HG03175 (cell line): Measurements from ENCODE around the gene ACTA2.
"Not testable (repeated sequence)": the region's sequence is repeated elsewhere in the genome, so short reads cannot be mapped to it uniquely, and the experiment has no call there.

Experiments used
- ATAC-seq: cut with Tn5 transposase; IDR thresholded peaks from one replicate; pipeline ENCODE4 v1.9.1; 2021; ENCODE audit warnings: mild to moderate bottlenecking, moderate library complexity; ENCODE audit not compliant: unreplicated experiment

ACTA2 gene

DNA sequence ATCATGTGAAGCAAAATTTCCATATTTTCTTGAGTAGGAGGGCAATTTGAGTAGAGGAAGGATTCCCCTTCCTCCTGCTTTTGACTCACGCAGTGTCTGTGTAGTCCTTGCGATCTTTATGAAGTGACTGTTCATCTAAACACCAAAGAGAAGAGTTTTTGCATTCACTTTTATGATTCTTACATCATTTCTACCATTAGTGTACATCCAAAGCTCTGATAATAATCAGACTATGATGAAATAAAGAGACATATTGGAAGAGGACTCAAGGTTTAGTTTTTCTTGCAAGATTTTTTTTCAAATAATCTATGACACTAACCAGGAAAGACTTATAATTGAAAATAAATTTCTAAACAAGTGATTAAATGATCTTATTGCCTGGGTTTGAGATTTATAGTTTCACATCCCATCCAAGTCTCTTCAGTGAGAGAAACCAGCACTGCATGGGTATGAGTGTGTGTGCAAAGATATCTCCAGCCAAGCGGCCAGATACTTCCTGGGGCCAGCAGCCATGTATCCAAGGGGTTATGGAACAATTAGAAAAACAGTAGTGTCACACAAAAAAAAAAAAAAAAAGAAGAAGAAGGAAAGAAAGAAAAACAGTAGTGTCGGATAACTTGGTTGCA lies 2.0 kb upstream of the ACTA2 start:
- ATAC-seq, result no peak

DNA sequence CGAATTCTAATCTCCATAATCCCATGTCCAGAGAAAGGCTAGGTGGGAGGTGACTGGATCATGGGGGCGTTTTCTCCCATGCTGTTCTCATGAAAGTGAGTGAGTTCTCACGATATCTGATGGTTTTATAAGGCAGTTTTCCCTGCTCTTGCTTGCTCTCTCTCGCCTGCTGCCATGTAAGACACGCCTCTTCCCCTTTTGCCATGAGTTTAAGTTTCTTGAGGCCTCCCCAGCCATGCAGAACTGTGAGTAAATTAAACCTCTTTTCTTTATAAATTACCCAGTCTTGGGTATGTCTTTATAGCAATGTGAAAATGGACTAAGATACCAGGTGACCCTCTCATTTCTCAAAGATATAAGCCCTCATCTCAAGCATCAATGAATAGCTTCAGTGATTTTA lies 1.1 kb upstream of the ACTA2 start:
- ATAC-seq, result no peak

DNA sequence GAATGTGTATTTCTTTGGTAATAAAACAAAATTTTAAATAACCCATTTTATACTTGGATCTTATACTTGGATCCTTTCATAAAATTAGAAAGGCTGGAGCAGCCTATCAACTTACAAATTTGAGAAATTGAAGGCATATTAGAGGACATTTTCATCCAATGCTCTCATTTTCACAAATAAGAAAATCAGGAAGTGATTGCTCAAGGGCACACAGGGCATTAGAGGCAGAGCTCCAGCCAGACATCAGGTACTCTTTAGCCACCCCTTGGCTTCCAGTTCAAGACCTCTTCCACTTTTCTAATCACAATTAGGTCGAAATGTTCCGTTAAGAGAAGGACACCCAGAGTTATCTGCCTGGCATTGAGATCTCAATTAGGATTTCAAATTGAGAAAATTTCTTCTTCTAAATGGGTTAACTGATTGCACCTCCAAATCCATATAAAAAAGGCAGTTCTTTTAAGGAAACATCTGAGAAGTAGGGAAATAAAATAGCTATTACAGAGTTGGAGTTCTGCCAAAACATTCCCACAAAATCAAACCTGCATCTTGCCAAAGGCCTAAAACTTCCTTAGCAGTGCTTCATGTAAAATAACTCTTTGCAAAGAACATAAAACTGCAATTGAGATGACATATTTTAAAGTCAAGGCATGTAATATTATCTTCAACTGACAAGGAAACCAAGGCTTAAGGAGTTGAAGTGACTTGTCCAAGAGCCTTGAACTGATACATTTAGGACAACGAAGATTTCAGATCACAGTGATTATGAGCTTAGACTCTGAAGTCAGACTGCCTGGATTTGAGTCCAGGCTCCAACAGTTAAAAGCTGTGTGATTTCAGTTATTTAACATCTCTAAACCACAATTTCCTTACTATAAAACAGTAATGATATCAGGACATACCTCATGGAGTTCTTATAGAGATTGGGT lies 2.4 kb downstream of the ACTA2 start:
- no peak for ATAC-seq

DNA sequence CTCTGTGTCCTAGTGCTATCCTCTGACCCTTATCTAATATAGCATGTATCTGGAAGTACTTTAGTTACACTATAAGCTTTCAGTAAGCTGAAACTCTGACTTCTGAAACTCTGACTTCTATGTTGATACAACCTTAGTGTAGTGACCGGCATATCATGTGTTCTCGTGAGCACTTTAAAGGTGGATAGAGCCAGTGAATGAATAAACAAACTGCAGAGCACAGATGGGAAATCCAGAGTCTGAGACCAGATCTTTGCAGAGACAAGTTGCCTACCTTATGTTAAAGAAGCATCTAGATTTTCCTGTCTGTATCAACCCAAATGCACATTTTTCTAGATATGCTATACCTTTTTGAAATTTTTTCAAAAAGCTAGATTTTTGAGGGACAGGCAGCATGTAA lies 3.5 kb downstream of the ACTA2 start:
- no peak for ATAC-seq

DNA sequence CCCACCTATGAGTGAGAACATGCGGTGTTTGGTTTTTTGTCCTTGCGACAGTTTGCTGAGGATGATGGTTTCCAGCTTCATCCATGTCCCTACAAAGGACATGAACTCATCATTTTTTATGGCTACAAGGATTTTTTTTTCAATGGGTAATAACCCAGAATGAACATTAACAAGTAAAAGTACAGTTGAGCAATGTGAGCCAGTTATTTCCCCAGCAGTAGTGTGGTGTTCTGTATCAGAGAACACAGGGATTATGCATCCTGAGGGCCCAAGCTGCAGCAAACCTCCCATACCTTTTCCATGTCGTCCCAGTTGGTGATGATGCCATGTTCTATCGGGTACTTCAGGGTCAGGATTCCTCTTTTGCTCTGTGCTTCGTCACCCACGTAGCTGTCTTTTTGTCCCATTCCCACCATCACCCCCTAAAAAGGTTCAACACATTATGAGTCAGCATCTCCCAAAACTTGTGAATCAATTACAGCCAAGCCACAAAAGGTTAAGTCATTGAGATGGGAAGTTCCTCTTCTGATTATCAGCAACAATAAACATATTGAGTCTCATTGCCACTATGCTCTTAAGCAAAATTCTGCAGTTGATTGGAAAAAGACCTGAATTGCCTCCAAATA lies 5.5 kb downstream of the ACTA2 start:
- ATAC-seq, result no peak

DNA sequence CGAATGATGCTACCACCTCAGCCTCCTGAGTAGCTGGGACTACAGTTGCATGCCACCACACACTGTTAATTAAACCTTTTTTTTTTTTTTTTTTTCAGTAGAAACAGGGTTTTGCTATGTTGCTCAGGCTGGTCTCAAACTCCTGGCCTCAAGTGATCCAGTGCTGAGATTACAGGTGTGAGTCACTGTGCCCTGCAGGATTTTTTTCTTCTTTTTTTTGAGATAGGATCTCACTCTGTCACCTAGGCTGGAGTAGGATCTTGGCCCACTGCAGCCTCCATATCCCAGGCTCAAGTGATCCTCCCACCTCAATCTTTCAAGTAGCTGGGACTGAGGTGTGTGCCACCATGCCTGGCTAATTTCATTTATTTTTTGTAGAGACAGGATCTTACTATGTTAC lies 6.4 kb downstream of the ACTA2 start:
- ATAC-seq, result no peak

DNA sequence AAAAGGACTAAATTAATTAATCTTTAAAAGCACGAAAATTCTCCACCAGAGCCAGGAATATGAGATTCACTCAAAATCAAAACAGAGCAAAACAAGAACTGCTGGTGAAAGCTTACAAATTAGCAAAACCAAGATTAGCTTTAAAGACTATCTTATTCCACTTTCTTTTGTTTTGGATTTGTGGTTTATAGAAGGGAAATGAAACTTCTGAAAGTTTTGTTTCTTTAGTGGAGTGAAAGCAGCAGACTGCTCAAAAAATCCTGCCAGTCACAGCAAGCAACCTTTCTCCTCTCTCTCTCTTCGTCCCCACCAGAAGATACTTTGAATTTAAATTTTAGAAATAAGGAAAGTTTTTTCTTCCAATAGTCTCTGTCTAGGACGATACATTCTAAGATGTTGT lies 7.8 kb downstream of the ACTA2 start:
- ATAC-seq, result peak; percentile 47

DNA sequence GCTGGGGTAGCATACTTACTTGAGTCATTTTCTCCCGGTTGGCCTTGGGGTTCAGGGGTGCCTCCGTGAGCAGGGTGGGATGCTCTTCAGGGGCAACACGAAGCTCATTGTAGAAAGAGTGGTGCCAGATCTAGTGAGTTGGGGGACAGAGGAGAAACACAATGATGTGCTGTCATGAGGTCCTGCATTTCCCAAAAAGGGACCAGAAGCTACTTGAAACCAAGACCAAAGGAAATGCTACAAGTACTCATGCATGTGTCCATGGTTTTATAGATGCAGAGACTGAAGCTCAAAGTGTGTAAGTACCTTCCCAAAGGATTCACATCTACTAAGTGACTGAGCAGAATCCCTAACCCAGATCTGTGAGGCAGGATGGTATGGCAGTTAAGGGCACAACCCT lies 8.8 kb downstream of the ACTA2 start:
- ATAC-seq, result no peak

DNA sequence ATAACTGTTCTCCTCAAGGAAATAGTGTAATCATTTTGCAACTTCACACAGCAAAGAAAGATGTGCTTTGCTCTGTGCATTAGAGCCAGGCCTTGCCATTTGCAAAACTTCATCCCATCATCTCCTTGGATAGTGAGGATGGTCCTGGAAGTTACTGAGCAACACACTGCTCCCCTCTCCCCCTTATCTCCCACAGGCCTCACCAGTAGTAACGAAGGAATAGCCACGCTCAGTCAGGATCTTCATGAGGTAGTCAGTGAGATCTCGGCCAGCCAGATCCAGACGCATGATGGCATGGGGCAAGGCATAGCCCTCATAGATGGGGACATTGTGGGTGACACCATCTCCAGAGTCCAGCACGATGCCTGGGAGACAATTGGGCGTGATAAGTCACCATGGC lies 11.5 kb downstream of the ACTA2 start:
- ATAC-seq, result no peak

DNA sequence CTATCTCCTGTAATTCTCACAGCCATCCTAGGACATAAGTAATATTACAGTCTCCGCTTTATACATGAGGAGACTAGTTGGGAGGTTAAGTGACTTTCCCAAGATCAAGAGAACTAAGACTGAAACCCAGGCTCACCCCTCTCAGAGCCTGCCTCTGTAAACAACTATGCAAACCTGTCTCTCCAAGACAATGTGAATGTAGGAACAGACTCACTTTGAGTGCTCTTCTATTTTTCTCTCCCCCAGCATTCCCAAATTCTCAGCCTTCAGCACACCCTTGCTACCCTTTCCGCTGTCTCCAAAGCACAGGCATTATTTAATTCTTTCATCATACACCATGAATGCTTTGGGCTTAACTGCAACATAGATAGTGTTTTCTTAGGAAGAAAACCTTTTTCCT lies 13.6 kb downstream of the ACTA2 start:
- ATAC-seq, result no peak

DNA sequence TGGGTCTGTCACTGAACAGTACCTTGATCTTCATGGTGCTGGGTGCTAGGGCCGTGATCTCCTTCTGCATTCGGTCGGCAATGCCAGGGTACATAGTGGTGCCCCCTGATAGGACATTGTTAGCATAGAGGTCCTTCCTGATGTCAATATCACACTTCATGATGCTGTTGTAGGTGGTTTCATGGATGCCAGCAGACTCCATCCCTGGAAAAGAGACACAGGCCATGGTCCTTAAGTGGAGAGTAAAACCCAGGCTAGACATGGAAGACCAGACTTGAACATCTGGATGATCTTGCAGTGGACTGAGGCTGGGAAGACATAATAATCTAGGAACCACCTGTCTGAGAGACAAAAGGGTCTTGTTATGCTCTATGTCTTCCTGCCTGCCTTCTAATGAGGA lies 14.5 kb downstream of the ACTA2 start:
- ATAC-seq, result no peak

DNA sequence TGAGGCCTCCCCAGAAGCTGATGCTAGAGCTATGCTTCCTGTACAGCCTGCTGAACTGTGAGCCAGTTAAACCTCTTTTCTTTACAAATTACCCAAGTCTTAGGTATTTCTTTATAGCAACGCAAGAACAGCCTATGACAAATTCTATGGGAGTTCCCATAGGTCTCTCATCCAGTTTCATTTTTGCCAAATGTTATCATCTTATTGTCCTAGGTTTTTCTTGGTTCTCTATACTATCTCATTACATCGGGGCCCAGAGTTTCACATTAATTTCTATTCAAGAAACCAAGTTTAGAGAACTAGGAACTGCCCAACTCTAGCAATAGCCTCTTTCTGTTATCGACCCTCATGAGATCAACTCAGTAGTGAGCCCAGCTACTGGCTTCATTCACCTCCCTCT lies 15.9 kb downstream of the ACTA2 start:
- ATAC-seq, result no peak

DNA sequence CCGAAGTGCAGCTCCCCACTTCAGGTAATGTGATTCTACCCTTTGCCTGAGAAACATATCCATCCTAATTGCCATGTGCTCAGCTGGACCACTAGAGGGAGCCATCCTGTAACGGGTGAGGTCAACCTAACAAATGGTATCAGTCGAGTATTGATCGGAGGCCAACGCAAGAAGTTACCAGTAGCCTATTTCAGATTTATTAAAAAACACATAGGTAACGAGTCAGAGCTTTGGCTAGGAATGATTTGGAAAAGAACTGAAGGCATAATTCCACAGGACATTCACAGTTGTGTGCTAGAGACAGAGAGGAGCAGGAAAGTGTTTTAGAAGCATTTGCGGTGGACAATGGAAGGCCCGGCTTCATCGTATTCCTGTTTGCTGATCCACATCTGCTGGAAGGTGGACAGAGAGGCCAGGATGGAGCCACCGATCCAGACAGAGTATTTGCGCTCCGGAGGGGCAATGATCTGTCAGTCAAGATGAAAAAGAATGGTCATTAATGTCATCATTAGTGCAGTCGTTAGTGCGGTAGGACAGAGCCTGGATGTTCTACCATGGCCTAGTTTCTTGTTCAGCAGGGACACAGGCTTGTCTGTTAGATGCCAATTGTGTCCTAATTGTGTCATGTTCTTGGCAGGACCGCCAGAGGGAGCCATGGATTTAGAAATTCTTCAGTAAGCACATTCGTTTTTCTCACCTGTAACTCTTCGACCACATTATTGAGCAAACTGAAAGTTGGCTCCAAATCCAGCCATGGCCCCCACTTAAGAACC lies 17.5 kb downstream of the ACTA2 start:
- ATAC-seq, result peak; percentile 52

DNA sequence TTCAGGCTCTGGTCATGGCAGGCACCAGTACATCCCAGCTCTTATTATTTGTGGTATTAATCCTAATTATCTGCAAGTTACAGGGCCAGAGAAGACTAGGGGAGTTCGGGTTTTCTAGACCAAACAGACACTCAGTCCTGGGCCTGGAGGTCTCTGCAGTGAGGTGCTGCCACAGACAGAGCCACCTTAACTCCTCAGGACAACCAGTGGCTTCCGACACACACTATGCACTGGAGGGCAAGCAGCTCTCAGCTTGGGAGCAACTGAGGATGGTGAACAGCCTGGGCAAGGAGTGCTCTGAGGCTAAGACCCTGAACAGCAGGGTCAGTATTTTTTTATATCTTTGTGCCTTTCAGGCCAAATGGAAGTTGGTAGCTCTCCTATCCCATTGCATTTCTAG lies 19.0 kb downstream of the ACTA2 start:
- ATAC-seq, result no peak

DNA sequence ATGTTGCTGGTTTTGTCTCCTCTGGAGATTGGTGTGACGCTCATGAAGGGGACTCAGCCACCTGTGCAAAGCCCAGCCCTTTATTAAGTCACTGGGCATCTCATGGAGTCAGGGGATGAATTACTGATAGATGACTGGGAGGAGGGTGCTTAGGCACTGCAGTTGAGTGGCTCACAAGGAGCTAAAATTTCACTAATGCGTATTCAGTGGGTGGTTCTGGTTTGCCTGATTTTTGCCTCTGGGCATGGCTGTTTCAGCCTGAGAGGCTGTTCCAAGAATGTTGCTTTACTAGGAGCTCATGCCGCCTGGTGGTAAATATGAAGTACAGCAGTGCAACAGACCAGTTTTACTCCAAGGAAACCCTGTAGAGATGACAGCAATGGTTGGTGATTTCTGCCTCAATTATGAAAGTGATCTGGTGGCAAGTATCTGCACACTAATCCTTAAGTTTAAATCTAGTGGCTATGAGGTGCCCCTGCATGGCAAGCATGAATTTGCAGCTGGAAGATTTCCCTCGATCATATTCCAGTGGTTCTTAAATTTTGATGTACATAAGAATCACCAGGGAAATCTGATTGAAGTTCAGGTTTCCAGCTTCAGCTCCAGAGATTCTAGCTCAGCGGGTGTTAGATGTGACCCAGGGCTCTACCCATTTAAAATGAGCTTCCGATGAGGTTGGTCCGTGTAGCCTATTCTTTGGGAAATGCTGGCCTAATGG lies 19.9 kb downstream of the ACTA2 start:
- ATAC-seq, result peak; percentile 61

DNA sequence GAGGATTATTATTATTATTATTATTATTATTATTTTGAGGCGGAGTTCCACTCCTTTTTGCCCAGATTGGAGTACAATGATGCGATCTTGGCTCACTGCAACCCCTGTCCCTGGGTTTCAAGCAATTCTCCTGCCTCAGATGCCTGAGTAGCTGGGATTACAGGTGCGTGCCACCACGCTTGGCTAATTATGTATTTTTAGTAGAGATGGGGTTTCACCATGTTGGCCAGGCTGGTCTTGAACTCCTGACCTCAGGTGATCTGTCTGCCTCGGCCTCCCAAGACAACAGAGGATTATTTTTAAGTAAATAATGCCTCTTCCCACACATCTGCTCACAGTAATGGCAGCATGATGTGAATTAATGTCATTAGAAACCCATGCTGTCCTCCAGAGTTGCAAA lies 20.5 kb downstream of the ACTA2 start:
- not testable (repeated sequence) for ATAC-seq

DNA sequence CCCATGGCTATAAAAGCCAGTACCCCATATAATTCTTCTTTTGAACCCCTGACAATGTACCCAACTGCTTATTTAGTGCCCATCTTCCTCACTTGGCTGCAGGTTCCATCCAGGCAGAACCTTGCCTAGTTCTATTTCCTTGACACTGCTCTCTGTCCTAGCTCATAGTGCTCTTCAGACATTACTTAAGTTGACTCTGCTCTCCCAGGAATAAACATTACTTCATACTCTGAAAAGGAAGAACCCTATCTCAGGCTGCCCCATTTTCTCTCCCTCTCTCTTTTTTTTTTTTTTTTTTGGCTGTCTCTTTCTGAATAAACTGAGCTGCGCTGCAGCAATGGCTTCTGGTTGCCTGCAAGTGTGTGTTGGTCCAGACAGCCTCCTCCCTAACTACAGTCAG lies 21.0 kb downstream of the ACTA2 start:
- ATAC-seq, result no peak

DNA sequence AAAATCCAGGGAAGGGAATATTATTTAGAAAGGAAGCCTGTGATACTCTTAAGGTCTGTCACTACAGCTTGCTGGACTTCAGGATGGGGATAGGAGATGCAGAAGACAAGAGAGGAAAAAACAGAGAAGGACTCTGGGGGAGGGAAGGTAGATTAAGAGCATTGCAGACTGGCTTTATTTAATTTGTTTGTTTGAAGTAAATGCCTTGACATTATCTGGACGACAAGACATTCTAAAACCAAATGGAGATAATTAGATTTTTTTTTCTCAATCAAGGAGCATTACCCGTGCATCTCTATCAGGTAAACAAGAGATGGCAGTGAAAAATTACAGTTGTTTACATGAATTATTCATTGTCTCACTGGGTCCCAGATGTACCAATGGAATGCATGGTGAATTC lies 24.3 kb downstream of the ACTA2 start:
- no peak for ATAC-seq

DNA sequence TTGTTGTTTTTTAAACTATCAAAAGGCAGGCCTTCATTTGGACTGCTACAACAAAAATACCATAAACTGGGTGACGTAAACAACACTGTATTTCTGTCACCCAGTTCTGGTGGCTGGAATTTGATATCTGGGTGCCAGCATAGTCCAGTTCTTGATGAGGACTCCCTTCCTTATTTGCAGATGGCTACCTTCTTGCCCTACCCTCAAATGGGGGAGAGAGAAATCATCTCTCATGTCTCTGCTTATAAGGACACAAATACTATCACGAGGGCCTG lies 25.2 kb downstream of the ACTA2 start:
- ATAC-seq, result no peak

DNA sequence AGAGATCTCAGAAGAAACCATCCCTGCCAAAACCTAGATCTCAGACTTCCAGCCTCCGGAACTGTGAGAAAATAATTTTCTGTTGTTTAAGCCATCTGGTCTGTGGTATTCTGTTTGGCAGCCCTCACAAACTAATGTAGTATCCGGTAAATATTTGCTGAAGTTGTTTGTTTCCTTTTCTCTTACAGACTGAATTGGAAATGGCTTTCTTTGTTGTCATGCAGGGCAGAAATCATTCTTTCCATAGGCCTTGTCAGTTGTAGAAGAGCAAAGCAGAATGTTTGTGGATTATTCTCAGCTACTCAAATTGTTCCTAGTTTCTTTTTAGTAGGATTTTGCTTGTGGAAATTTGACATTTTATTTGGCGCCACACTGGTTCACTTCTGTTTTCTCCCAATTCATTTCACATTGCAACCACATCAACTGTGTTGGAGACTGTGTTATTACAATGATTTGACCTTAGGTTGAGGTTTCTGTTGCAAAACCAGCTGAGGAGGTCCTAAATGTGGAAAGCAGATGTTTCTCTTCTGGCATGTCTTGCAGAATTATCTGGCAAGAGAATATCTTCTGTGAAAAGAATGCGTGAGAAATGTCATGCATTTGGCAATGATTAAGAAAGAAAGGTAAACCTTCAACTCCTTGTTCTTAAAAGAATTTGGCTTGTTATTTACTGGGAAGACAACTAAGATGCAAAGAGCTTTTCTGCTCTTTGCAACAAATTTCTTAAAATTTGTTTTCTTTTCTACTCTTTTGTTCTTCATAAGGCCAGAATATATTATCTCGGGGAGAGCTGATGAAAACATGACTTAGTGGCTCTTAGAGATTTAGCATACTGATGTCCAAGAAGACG lies 25.8 kb downstream of the ACTA2 start:
- no peak for ATAC-seq
